ENCODE results near the gene CPEB3. TPM values are rescaled to one million over a fixed set of nuclear protein-coding genes. Genes with fewer than 3 reads are reported as not detected.

CPEB3 gene
- total and polyA plus RNA-seq, 3 donors from 2014 or later, result 19.4 to 32.4 (median 23.5) TPM

GRCh38 chr10:92156874-92157773, 133.8 kb downstream of the CPEB3 start:
- Histone ChIP-seq H3K9me3 (no peaks in the 10 kb centered on the region), H3K27ac (no peak overlapping the region), H3K4me3 (no peak overlapping the region), H3K27me3 (no peaks in the 10 kb centered on the region), H3K4me1 (no peaks in the 10 kb centered on the region), H3K36me3 (ENCODE audit: low read depth, missing control alignments) (no peaks in the 10 kb centered on the region)
- 79 to 82% methylated on average over 8 of the region's 8 CpGs for WGBS, 2 donors
- TF ChIP-seq POLR2A (IDR thresholded peaks at IDR 0.05), result no peak
- TF ChIP-seq CTCF (IDR thresholded peaks at IDR 0.05), result no peak
- DNase-seq, result no peak
- intact Hi-C loops (cut with DNase I; ENCODE audit: low total_unique reads), result no loop called here

- no peak for DNase-seq
- Histone ChIP-seq H3K27me3 (no peaks in the 10 kb centered on the region), H3K27ac (no peak overlapping the region), H3K36me3 (ENCODE audit: low read depth, missing control alignments) (no peaks in the 10 kb centered on the region), H3K4me1 (no peaks in the 10 kb centered on the region), H3K9me3 (no peaks in the 10 kb centered on the region), H3K4me3 (no peak overlapping the region)
- TF ChIP-seq POLR2A (IDR thresholded peaks at IDR 0.05), result no peak
- no peak for TF ChIP-seq CTCF (IDR thresholded peaks at IDR 0.05)
- intact Hi-C loops (cut with DNase I; ENCODE audit: low total_unique reads), result no loop called here
Measured at GRCh38 chr10:92150823-92151222, 140.1 kb downstream of the CPEB3 start.

- intact Hi-C loops (cut with DNase I; ENCODE audit: low total_unique reads), result no loop called here
- H3K27me3 ChIP-seq, result no peaks in the 10 kb centered on the region
- 54 to 68% methylated on average over 1 of the region's 1 CpG for WGBS, 2 donors
- H3K4me1 ChIP-seq, result no peaks in the 10 kb centered on the region
- no peak overlapping the region for H3K27ac ChIP-seq
- H3K36me3 ChIP-seq (ENCODE audit: low read depth, missing control alignments), result no peaks in the 10 kb centered on the region
- DNase-seq, result no peak
- H3K9me3 ChIP-seq, result no peaks in the 10 kb centered on the region
- no peak overlapping the region for H3K4me3 ChIP-seq
- no peak for TF ChIP-seq CTCF (IDR thresholded peaks at IDR 0.05)
- TF ChIP-seq POLR2A (IDR thresholded peaks at IDR 0.05), result no peak
Measured at GRCh38 chr10:92149261-92149660, 141.6 kb downstream of the CPEB3 start.

- Histone ChIP-seq H3K9me3 (no peaks in the 10 kb centered on the region), H3K27ac (no peak overlapping the region), H3K4me1 (no peaks in the 10 kb centered on the region), H3K36me3 (ENCODE audit: low read depth, missing control alignments) (no peaks in the 10 kb centered on the region), H3K27me3 (no peaks in the 10 kb centered on the region), H3K4me3 (no peak overlapping the region)
- 81 to 86% methylated on average over 6 of the region's 6 CpGs for WGBS, 2 donors
- DNase-seq, result no peak
- TF ChIP-seq POLR2A (IDR thresholded peaks at IDR 0.05), result no peak
- TF ChIP-seq CTCF (IDR thresholded peaks at IDR 0.05), result no peak
- intact Hi-C loops (cut with DNase I; ENCODE audit: low total_unique reads), result no loop called here
Measured at GRCh38 chr10:92146781-92147180, 144.1 kb downstream of the CPEB3 start.

GRCh38 chr10:92146107-92146506, 144.8 kb downstream of the CPEB3 start:
- no peak overlapping the region for H3K27ac ChIP-seq
- no peak for TF ChIP-seq CTCF (IDR thresholded peaks at IDR 0.05)
- TF ChIP-seq POLR2A (IDR thresholded peaks at IDR 0.05), result no peak
- H3K9me3 ChIP-seq, result no peaks in the 10 kb centered on the region
- no peaks in the 10 kb centered on the region for H3K4me1 ChIP-seq
- no peaks in the 10 kb centered on the region for H3K27me3 ChIP-seq
- 67 to 74% methylated on average over 1 of the region's 1 CpG for WGBS, 2 donors
- no peaks in the 10 kb centered on the region for H3K36me3 ChIP-seq (ENCODE audit: low read depth, missing control alignments)
- intact Hi-C loops (cut with DNase I; ENCODE audit: low total_unique reads), result no loop called here
- no peak overlapping the region for H3K4me3 ChIP-seq
- no peak for DNase-seq

All from testis (tissue), 3 donors.